Pancreas (tissue), 10 donors: ENCODE measurements around the gene XPO6. TPM values are rescaled to one million over a fixed set of nuclear protein-coding genes. Genes with fewer than 3 reads are reported as not detected.

Experiments used
- ATAC-seq, 4 donors: fragments of 200-7000 bp; cut with Tn5 transposase; one replicate each; pipeline versions ENCODE4 v1.8.0 to v1.9.1; 2020; ENCODE audit warnings: mild to moderate bottlenecking in 4 of 4, moderate library complexity in 4 of 4
- DNase-seq, 6 donors: peaks; one replicate each; pipeline ENCODE4 v3.0.0-alpha.2; 2020
- FAIRE-seq: peaks from 2 replicates; lab custom pipeline; 2012; peaks lifted over from hg19 to GRCh38; lab: Jason Lieb, UNC
- H3K27ac ChIP-seq, 4 donors: fragments of 200-600 bp; sonication (generic); 1 replicate in 3 of 4; 2 replicates in 1 of 4; pipeline versions ENCODE4 v1.5.0 to v1.8.0; 2020
- H3K27me3 ChIP-seq, 4 donors: fragments of 200-600 bp; one replicate each; pipeline ENCODE4 v1.8.0; 2021
- H3K36me3 ChIP-seq, 3 donors: fragments of 200-600 bp; sonication (generic) in 1 of 3; one replicate each; pipeline versions ENCODE4 v1.5.0 to v1.8.0; 2020 to 2021
- H3K4me1 ChIP-seq, 3 donors: fragments of 200-600 bp; one replicate each; pipeline ENCODE4 v1.8.0; 2021
- H3K4me3 ChIP-seq, 4 donors: fragments of 200-600 bp; sonication (generic) in 2 of 4; one replicate each; pipeline versions ENCODE4 v1.5.0 to v1.8.0; 2020 to 2021
- H3K9me3 ChIP-seq, 4 donors: fragments of 200-600 bp; one replicate each; pipeline ENCODE4 v1.8.0; 2021
- WGBS, 2 donors: extraction: QIAGEN DNeasy Blood & Tissue Kit; methylation state at CpG; one replicate each; pipeline ENCODE4 v1.1.7; 2013; 5-methylcytosine and 5-hydroxymethylcytosine counted together
- intact Hi-C, 3 donors: fragments of 100-400 bp; cut with DNase I; formaldehyde crosslinking; loops; one replicate each; pipeline versions ENCODE4 v1.11.1 to v1.14.2; 2022
- polyA plus RNA-seq, 2 donors: library from polyadenylated mRNA; stranded (reverse); fragments of 200-250 nt; gene quantifications; one replicate each; pipeline ENCODE4 v1.2.3, GENCODE V29; 2013
- total RNA-seq, 6 donors: library from RNA; stranded (reverse); fragmentation: NEBNext Ultra II Directional in 4 of 6; extraction: Animal tissue kit (Norgen Biotek cat#: 25700) in 4 of 6; gene quantifications; one replicate each; pipeline versions ENCODE4 v1.2.1 to v1.2.4, GENCODE V29; 2021 to 2023
- TF ChIP-seq, protein P1 (sequence below), 4 donors: fragments of 200-600 bp; sonication (generic) in 3 of 4; IDR thresholded peaks; one replicate each; pipeline versions ENCODE4 v1.5.0 to v1.8.0; 2021; ENCODE audit warnings: antibody characterized with exemption in 4 of 4
- donor health status: healthy with polysubstance abuse.
- donor health status: DM: no; HTN: no; CAD: no; lungs with moderate emphysema.
- donor health status: DM: no; HTN: no; CAD: no.
- donor health status: control.
- donor health status: control.
- donor health status: Bipolar disorder and iron deficiency.
- donor health status: DM: yes; HTN: yes; CAD: no.
- donor health status: DM: no; HTN: no; CAD: no.
- donor health status: DM: no; HTN: no; CAD: no.
- donor health status: DM: yes; HTN: yes; CAD: no.

XPO6 gene
- total and polyA plus RNA-seq, 8 donors, result 32.6 to 73.6 (median 38.5) TPM

DNA sequence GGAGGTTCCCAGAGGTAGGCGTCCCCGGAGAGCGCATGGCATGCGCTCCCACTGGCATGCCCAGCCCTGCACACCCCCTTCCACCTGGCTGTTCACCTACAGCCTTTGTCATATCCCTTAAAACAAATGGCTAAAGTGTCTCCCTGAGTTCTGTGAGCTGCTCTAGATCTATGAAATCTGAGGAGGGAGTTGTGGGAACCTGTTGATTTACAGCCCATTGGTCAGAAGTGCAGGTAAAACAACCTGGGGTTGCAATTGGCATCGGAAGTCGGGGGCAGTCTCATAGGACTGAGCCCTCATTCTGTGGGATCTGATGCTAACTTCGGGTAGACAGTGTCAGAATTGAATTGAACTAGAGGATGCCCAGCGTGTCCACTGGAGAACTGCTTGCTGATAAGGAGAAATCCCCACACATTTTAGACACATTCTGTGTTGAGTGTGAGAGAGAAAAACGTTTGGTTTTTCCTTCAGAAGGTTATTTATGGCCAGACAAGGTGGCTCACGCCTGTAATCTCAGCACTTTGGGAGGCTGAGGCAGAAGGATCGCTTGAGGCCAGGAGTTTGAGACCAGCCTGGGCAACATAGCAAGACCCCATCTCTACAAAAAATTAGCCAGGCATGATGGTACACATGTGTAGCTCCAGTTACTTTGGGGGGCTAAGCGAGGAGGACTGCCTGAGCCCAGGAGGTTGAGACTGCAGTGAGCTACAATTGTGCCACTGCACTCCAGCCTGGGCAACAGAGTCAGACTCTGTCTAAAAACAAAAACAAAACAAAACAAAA lies 126.2 kb downstream of the XPO6 start:
- H3K36me3 ChIP-seq, result no peaks in the 10 kb centered on the region
- 62 to 63% methylated on average over 12 of the region's 12 CpGs for WGBS, 2 donors
- FAIRE-seq, result no peak
- no peaks in the 10 kb centered on the region for H3K27me3 ChIP-seq
- H3K27ac ChIP-seq, result no peak overlapping the region
- ATAC-seq, result no peak
- no peaks in the 10 kb centered on the region for H3K9me3 ChIP-seq
- no peak overlapping the region for H3K4me3 ChIP-seq
- TF ChIP-seq, protein P1, sequence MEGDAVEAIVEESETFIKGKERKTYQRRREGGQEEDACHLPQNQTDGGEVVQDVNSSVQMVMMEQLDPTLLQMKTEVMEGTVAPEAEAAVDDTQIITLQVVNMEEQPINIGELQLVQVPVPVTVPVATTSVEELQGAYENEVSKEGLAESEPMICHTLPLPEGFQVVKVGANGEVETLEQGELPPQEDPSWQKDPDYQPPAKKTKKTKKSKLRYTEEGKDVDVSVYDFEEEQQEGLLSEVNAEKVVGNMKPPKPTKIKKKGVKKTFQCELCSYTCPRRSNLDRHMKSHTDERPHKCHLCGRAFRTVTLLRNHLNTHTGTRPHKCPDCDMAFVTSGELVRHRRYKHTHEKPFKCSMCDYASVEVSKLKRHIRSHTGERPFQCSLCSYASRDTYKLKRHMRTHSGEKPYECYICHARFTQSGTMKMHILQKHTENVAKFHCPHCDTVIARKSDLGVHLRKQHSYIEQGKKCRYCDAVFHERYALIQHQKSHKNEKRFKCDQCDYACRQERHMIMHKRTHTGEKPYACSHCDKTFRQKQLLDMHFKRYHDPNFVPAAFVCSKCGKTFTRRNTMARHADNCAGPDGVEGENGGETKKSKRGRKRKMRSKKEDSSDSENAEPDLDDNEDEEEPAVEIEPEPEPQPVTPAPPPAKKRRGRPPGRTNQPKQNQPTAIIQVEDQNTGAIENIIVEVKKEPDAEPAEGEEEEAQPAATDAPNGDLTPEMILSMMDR (IDR thresholded peaks at IDR 0.05), result no peak
- no peak for DNase-seq
- H3K4me1 ChIP-seq, result no peaks in the 10 kb centered on the region
- intact Hi-C loops, result no loop called here

DNA sequence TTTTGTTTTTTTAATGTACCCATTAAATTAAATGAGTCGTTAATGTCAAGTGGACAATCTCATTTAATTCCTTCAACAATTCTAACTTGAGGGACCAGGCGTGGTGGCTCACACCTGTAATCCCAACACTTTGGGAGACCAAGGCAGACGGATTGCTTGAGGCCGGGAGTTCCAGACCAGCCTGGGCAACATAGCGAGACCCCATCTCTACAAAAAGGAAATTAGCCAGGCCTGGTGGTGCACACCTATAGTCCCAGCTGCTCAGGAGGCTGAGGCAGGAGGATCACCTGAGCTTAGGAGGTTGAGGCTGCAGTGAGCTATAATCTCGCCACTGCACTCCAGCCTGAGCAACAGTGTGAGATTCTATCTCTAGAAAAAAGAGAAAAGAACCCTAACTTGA lies 127.6 kb downstream of the XPO6 start:
- Histone ChIP-seq H3K9me3 (no peaks in the 10 kb centered on the region), H3K36me3 (no peaks in the 10 kb centered on the region), H3K27ac (no peak overlapping the region), H3K4me3 (no peak overlapping the region), H3K4me1 (no peaks in the 10 kb centered on the region), H3K27me3 (no peaks in the 10 kb centered on the region)
- DNase-seq, result no peak
- intact Hi-C loops, result no loop called here
- ATAC-seq, result no peak
- FAIRE-seq, result no peak
- TF ChIP-seq, protein P1 (IDR thresholded peaks at IDR 0.05), result no peak
- 81 to 94% methylated on average over 6 of the region's 6 CpGs for WGBS, 2 donors

DNA sequence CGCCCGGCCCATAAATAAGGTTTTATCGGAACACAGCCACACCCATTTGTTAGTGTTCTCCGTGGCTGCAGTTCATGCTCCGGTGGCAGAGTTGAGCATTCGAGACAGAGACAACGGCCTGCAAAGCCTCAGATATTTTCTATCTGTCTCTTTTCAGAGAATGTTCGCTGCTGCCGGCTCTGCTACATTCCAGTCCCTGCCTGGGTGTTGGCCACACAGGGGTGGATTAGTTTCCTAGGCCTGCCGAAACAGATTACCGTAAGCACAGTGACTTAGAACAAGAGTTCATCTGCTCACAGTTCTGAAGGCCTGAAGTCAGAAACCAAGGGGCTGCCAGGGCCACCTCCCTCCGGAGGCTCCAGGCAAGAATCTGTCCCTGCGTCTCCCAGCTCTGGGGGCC lies 129.1 kb downstream of the XPO6 start:
- TF ChIP-seq, protein P1 (IDR thresholded peaks at IDR 0.05), result no peak
- DNase-seq, result no peak

DNA sequence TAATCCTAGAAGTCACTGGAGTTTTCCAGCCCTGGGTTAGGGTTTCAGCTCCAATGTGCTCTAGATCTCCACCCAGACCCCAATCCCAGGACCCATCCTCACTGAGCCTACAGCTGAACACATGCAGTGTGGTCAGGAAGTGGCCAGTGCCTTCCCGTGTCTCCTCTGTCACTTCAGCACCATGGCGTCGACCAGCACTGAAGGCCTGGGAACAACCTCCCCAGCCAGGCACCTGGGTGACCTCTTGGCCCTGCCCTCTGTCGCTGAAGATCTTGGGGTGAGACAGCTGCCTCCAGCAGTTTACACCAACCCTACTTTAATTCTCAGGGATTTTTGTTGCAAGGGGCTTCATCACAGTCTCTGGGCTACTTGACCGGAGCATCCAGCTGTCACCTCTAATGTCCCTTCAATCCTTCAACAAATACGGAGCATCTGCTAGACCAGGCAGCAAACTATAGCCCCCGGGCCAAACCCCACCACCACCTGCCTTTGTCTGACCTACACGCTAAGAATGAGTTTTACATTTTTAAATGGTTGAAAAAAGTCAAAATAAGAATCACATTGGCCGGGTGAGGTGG lies 130.3 kb downstream of the XPO6 start:
- no peak overlapping the region for H3K4me3 ChIP-seq
- H3K9me3 ChIP-seq, result no peaks in the 10 kb centered on the region
- ATAC-seq (no peak), FAIRE-seq (no peak), DNase-seq (no peak)
- no peak overlapping the region for H3K27ac ChIP-seq
- no peaks in the 10 kb centered on the region for H3K27me3 ChIP-seq
- H3K36me3 ChIP-seq, result no peaks in the 10 kb centered on the region
- TF ChIP-seq, protein P1 (IDR thresholded peaks at IDR 0.05), result no peak
- intact Hi-C loops, result no loop called here
- 73% methylated on average over 9 of the region's 9 CpGs for WGBS, 2 donors
- H3K4me1 ChIP-seq, result no peaks in the 10 kb centered on the region

More for the DNA sequence above, 129.1 kb downstream of the XPO6 start:
- H3K36me3 ChIP-seq, result no peaks in the 10 kb centered on the region
- no peak for FAIRE-seq
- H3K9me3 ChIP-seq, result no peaks in the 10 kb centered on the region
- no peaks in the 10 kb centered on the region for H3K27me3 ChIP-seq
- WGBS, 2 donors, result 73 to 79% methylated on average over 13 of the region's 13 CpGs
- no peaks in the 10 kb centered on the region for H3K4me1 ChIP-seq
- no peak overlapping the region for H3K4me3 ChIP-seq
- intact Hi-C loops, result no loop called here
- ATAC-seq, result no peak
- H3K27ac ChIP-seq, result no peak overlapping the region

DNA sequence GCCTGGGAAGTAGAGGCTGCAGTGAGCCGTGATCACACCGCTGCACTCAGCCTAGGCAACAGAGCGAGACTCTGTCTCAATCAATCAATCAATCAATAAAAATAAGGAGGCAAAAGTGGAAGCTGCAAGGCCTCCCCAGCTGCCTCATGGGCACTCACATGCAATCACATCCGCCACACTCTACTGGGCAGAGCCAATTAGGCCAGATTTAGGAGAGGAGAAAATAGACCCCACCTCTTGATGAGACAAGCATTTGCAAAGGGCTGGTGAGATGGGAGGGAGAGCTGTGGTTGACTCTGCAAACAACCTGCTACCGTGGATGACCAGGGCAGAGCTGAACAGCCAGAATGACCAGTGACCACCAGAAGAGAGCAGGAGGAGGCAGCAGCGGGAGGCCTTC lies 133.5 kb downstream of the XPO6 start:
- DNase-seq, result no peak
- ATAC-seq, result no peak
- H3K27ac ChIP-seq, result no peak overlapping the region
- no peaks in the 10 kb centered on the region for H3K36me3 ChIP-seq
- no peaks in the 10 kb centered on the region for H3K27me3 ChIP-seq
- no peak for FAIRE-seq
- no peaks in the 10 kb centered on the region for H3K4me1 ChIP-seq
- TF ChIP-seq, protein P1 (IDR thresholded peaks at IDR 0.05), result no peak
- no peaks in the 10 kb centered on the region for H3K9me3 ChIP-seq
- intact Hi-C loops, result loop anchor here in 1 of 3 donors (10.0 kb wide), 1 partner anchor 473 kb away; no protein-coding TSS in a partner anchor
- H3K4me3 ChIP-seq, result no peak overlapping the region
- WGBS, 2 donors, result 80 to 94% methylated on average over 6 of the region's 6 CpGs
